Hindlimb muscle (tissue), 1 donor: ENCODE results near the gene CNTF. TPM values are rescaled to one million over a fixed set of nuclear protein-coding genes. Genes with fewer than 3 reads are reported as not detected.

Experiments
- DNase-seq: peaks from one replicate; pipeline ENCODE4 v3.0.0-alpha.2; 2013
- polyA plus RNA-seq: library from polyadenylated mRNA; unstranded; fragments of 120-200 nt; gene quantifications from one replicate; pipeline ENCODE4 v1.2.1, GENCODE V29; 2013; ENCODE audit not compliant: insufficient read length

The CNTF gene
- polyA plus RNA-seq, 1 donor = 0.61 TPM

DNA sequence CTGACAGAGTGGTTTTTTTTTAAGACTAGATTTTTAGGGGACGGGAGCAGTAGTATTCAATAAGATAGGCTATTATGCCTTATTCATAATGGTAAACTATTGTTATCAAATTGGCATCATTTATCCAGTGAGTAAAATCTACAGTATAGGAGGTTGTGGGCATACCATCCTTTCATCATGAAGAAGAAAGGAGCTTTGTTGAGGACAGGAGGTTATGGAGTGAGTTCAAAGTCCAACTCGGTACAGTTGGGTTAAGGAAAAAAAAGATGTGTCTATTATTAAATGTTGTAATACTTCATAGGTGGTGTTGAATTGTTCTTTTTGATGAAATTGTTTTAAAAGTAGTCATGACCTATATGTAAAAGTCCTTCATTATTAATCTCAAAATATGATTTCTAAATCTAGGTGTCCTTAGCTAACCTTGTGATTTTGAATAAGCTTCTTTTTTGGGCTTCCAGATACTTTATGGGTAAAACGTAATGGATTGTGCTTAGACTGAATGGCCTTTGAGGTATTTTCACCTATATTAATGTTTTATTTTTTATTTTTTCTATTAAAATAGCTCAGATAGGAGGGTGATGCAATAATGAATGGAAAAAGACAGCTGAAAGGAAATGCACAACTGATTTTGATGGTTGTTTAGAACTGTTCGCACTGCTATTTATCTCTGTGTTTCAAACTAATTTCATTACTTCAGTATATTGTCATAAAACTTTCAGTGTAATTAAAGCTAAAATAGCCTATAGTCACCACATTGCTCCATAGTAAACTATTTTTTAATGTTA lies 15.3 kb upstream of the CNTF start:
- DNase-seq = no peak

DNA sequence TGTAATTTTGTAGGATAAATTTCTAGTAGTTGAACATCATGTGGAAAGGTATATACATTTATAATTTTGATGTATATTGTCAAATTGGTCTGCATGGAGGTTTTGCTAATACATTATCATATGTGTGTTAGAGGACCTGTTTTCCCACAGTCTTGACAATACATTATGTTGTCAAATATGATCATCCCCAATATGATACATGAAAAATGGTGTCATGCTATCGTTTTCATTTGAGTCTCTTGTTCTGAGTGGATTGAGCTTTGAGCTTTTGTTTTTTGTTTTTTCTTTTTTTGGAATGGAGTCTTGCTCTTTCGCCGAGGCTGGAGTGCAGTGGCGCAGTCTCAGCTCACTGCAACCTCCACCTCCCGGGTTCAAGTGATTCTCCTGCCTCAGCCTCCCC lies 14.1 kb upstream of the CNTF start:
- no peak for DNase-seq

DNA sequence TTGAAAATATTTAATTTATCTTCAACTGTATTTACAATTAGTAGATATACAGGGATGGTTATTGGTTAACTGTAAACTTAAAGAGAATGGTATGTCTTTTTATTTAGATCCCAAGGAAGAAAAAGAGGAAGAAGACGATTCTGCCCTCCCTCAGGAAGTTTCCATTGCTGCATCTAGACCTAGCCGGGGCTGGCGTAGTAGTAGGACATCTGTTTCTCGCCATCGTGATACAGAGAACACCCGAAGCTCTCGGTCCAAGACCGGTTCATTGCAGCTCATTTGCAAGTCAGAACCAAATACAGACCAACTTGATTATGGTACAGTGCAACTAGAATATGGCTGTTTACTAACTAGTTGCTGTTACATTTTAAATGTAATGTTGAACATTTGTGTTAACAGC lies 12.7 kb upstream of the CNTF start:
- DNase-seq = no peak

DNA sequence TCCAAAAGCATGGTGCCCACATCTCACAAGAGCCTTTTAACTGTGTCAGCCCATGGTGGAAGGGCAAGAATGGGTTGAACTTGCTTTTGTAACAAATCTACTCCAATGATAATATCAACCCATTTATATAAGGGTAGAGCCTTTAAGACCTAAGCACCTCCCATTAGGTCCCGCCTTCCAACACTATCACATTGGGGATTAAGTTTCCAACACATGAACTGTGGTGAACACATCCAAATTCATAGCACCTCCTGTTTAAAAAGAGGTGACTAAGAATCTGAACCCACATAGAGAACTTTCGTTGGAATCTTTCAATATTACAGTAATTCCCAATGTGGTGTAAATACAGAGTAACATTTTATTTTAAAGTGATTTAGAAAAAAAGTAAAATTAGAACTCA lies 9.2 kb upstream of the CNTF start:
- DNase-seq = no peak

DNA sequence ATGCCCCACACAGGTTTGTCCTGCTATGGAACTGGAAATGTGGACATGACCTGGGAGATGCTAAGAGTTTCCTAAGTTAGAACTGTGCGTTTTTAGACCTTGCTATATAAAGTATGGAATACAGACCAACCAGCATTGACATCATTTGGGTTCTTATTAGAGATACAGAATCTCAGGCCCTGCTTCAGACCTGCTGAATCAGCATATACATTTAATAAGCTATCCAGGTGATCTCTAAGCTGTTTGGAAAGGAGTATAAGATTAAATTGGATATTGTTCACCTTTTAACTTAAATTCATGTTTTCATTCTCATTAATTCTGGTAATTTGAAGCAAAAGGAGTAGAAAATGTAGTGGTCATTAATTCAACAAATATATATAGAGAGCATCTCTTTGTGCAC lies 6.9 kb upstream of the CNTF start:
- DNase-seq = no peak

DNA sequence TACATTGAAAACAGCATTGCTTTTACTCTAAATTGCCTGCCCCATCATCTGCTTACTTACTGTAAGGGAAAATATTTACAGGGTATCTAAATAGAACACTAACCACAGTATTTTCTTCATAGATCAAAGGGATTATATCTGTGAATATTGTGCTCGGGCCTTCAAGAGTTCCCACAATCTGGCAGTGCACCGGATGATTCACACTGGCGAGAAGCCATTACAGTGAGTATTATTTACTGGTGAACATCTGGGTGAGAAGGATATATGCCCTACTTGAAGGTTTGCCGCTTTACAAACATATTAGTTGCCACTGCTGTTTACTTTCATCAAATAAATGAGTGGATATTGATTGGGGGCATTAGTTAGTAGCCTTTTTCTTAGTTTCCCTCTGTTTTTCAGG lies 5.9 kb upstream of the CNTF start:
- DNase-seq = no peak

DNA sequence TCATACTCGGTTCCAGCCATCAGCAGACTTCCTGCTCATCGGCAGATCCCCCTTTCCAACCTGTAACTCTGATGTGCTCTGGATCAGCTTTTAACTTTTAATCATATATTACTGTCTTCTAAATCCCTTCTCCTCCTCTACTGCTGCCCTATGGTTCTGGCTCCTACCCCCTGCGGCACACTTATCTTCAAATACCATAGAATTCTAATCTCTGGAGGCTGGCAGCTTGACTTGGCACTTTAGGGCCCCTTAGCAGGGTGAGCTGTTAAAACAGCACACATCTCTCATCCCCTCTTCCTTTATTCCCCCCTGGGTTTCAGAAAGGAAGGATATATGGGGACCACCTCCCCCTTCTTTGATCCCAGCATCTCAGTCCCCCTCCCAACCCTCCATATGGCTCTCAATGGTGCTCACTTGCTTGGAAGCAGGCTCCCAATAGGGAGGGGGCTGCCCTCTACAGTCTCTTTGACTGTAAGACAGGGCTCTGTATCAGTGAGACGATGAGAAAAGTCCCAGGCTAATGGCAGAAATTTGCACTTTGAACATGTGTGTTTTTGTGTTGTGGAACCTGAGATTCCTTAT lies 4.4 kb upstream of the CNTF start:
- DNase-seq = no peak

DNA sequence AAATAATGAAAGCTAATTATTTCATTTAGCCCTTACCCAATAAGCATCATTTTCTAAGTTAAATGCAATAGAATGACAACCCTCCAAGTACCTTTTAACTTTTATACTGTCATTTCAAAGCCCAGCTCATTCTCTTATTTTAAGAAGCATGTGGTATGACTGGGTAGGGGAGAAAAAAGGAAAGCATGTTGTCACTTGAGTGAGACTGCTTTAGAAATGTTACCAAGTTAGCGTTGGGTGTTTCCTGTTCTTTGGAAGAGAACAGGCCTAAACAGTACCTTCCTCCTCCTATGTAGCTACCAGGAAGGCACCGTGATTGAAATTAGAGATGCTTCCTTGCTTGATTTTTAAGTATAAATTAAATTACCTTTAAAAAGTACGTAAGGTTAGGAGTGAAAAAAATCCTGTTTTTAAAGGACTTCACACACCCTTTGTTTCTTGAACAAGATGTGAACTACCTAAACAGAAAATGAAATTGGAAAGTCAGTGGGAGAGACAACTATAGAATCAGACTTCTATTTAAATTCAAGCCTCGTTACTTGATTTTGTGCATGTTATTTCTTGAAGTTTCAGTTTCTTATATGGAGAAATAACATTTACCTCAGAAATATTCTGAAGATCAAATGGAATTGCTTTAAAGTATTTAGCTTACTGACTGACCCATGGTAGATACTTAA lies 741 bp upstream of the CNTF start:
- no peak for DNase-seq

DNA sequence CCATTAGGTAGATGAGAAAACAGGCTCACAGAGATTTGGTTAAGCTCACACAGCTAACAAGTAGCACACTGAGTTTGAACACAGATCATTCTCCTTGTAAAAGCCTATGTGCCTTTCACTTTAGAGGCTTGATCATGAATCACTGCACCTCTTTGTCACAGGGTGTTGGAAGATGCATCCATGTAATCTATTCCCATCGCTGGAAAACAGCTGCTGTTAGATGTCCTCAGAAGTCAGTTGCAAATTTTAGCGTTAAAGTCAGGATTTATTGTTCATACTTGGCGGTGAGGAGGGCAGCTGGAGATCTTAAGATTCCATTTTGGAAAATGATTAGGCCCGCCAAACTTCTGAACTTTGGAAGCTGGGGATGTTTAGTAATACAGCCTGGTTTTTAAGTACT lies 2.6 kb downstream of the CNTF start:
- DNase-seq = peak; percentile 30

DNA sequence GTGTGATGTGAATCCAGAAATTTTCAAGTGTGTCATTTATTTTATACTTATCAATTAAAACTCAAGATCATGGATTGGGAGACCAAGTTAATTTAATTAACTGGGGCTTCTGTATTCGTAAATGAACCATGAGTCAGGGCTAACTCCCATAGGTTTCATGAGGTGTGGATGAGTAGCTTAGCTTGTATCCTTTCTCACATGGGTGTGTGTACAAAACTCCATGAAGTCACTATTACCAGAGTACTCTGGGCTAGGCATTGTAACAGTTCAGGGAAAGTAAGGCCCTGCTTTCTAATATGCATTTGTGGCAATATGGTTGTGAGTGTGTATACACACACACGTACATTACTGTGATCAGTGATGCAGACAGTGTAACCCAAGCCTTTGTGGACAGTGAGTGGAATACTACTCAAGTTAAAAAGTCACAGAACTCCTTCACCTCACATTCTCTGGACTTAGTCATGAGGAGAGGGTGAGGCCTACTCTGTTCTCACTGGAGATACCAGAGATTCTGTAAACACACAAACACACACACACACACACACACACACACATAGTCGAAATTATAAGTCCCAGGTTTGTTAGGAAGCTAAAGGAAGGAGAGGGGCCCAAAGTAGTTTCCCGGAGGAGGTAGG lies 3.5 kb downstream of the CNTF start:
- DNase-seq = no peak

DNA sequence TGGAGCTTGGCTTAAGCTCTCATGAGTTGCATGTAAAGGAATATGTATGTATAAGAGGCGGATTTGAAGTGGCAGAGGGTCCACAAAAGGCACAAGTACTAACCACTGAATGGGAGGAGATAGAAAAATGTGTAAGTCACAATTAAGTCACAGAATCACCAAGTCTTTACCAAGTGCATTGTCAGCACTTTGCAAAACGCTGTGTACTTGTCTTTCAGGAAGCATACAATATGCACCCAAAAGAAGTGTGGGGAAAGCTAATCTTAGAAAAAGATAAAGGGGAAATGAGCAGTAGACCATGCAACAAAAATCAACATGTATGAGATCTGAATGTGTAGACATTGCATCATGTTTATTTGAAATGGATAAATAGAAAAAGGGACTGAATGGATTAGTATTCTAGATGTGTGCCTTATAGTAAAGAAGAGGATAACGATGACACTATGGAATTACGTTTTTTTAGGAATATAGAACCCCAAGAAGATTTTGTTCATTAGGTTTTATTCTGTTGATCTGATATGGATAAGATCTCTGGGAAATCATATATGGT lies 4.5 kb downstream of the CNTF start:
- no peak for DNase-seq

DNA sequence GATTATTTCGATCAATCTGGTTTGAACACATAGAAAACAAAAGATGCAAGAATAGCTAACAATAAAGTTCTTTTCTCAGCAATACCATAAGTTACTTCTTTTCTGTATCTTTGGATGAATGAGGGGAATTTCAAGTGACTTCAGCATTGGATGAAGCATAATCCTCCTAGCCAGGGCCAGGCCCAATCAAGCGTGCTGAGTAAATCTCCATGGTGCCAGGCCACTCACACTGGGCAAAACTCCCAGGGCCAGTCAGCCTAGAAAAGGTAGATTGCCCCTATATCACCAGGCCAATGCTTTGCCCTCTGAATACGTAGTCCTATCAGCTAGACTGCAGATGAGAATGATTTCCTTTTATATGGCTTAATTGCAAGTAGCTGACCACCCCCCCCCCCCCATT lies 6.0 kb downstream of the CNTF start:
- DNase-seq = no peak

DNA sequence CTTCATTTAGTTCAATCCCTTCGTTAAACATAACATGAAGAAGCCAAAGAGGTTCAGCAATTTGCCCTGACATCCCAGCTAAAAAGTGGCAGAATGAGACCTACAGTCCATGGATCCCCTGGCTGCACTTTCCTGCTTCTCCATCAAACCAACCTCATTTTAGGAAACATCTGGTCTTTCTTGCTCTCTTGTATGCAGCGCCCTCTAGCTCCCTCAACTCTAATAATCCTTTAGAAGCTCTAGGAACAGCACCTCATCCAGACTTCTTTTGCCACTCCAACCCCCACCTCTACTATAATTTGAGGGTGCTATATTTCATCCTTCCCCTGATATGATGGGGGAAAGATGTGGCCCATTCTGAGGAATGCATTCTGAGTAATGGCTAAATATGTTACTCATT lies 7.4 kb downstream of the CNTF start:
- no peak for DNase-seq

DNA sequence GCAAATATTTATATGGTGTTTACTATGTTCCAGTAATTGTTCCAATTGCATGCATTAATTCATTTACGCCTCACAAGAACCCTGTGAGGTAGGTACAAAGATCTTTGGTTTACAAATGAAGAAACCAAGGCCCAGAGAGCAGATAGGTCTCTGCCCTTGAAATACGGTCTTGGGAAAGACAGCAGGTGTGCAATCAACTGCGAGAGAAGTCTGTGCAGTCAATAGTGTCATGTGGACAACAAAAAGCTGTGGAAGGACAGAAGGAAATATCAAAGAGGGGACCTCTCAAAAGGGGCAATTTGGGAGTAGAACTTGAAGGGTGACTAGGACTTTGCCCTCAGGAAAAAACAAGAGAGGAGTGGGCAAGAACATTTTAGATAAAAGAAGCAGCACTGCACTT lies 8.9 kb downstream of the CNTF start:
- DNase-seq = no peak

DNA sequence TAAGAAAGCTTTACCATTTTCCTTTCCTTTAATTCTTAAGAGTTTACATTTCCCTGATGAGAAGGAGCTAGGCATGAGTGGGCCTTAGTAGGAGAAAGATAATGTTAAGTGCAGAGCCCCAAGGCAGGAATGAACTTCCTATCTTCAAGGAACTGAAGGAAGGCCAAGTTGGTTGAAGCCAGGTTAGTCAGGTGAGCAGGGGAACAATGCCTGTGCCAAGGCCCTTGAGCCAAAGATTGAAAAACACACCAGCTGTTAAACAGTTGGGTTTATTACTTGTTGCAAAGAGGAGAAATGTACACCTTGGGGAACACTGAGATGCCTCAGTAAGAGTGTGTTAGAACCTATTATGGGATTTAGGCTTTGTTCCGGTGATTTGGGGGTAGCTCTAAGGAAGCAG lies 10.0 kb downstream of the CNTF start:
- no peak for DNase-seq

DNA sequence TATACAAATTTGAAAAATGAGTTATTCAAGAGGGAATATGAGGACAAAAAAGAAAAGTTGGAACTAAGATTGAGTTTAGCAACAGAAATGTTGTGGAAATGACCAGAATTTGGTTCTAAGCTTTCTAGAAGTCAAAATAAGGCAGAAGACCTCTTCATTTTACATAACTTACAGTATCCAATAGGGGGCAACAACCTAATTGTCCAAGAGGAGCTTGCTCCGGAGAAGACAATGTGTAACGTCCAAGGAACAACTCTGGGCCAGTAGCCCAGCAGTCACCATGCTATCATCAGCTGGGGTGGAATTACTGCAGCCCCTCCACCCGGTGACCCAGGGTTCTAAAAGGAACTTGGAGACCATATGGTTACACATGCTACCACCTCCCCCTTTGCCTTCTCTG lies 14.1 kb downstream of the CNTF start:
- DNase-seq = no peak

DNA sequence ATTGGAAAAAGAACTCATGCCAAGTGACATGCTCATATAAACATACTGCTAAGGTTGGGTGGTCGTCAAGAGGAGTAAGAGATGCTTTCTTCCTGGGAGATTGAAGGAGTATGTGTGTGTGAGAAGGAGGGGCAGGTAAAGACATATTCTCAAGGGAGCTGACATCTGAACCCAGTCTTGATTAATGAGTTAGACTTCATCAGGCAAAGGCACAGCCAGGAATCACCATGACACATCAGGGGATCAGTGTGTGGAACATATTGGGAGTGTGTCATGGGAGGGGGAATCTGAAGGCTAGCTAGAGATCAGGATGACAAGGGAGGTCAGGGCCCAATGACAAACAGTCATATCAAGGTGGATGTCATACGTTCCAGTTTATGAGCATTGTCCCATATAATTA lies 14.9 kb downstream of the CNTF start:
- no peak for DNase-seq

DNA sequence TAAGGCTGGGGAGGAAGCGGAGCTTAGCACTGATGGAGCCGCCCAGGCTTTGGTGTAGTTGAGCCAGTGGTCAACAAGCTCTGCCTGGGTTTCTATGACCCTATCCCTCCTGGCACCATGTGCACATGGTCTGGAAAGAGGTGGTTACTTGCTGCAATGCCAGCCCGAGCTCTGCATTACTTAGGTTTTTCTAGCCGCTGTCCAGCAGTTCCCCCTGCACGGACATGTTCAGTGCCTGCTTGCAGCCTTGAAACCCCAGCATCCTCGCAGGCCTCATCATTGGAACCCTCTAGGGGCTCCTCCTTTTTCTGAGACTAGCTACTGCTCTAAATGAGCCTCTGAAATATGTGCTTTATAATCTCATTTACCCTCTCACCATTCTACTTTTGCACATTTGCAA lies 16.6 kb downstream of the CNTF start:
- DNase-seq = no peak

DNA sequence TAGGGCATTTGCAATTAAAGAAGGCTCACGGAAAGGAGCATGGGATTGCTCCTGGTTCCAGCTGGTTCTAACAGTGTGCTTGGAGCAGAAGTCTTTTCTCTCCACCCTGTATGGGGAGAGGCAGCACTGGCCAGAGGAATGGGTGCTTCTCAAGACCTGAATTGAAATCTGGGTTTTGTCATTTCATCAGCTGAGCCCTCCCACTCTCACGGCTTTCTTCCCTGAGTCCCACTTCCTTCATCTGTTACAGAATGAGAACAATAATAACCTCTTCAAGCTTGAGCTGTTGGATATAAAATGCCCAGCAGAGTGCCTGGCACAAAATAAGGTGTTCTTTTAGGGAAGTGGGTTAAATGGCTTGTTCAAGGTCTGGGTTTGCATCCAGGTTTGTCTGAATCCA lies 17.2 kb downstream of the CNTF start:
- DNase-seq = no peak

DNA sequence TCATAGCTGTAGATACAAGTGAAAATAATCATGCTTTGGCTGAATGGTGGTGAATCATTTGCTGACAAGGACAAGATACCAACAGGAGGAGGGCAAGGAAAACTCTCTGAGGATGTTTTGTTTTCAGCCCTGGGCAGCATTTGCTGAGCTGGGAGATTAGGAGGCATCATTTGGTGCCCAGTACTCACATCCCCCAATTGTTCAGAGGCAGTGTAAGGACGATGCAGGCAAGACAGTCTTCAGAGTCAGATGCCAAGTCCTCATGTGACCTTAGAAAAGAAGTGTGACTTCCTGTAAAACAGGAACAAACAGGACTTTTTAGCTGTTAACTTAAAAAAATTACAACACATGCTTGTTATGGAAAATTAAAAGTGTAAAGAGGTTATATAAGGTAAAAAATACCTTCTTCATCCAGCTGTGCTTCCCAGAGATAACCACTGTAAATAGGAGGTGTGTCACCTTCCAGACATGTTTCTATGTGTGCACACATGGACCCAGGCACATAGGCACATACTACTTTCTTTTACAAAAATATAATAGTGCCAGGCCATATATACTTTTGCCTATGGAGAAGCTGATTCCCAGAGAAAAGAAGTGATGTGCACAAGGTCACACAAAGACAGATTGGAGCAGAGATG lies 18.0 kb downstream of the CNTF start:
- DNase-seq = peak; percentile 6

DNA sequence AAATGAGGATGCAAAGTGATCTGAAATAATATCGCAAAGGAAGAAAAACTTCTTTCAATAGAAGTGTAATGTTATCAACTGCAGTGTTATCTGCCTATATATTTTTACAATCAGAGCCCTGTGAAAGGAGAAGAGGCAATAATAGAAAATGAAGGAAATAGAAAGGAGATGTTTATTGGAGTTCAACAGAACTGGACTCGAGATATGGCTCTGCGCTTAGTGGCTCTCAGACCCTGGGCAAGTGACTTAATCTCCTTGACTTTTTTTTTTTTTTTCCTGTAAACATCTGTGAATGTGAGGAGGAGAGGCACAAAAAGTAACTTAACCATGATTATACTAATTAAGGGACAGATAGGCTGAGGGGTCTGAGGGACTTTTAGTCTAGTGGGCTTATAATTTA lies 18.9 kb downstream of the CNTF start:
- no peak for DNase-seq

DNA sequence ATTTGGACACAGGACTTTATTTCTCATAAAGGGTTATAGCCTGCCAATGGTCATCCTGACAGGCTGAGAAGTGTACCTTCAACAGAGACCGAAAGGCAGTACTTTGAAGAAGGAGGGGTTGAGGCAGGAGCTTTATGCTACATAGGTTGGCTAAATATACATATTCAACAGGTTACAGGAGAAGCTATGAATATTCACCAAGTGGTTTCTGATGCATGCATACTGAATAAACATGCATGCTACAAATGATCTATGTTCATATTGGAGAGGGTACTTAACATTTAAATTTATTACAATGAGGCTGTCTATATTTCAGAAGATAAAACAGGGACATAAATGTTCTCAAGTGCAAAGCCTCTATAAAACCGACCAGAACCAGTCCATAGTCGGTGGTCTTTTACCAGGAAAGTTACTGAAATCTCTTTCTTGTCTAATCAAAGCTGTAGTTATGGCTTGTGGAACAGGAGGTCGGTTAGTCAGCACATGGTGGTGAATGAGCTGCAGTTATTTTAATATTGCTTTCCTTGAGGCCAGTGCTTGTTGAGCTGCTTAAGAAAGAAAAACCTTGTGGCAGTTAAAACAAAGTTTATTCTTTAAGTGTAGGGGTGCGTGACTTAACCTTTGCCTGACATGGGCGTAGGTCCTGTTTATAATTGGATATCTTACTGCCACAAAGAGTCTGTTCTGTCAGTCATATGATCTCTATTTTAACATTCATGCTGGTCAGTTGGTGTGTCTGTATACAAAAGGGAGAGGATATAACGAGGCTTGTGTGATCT lies 19.5 kb downstream of the CNTF start:
- DNase-seq = no peak
